A549 (cell line): ENCODE data around the gene RXRA. TPM values are rescaled to one million over a fixed set of nuclear protein-coding genes. Genes with fewer than 3 reads are reported as not detected.

Source experiments
- ATAC-seq, 2 experiments: fragments of 200-7000 bp in 1 of 2; fragments of >200 bp in 1 of 2; cut with Nextera tagmentation in 1 of 2; cut with Tn5 transposase in 1 of 2; 3 replicates each; pipeline versions ENCODE4 v1.8.0 to v1.9.1; 2018 to 2020; ENCODE audit warnings: mild to moderate bottlenecking in 1 of 2, moderate library complexity in 1 of 2
- CTCF ChIA-PET: fragments of 300-600 bp; sonication (Branson Sonifier 250); formaldehyde crosslinking; extraction: SDS; loops from one replicate; lab custom pipeline; 2021; ENCODE audit warnings: antibody characterized with exemption, inconsistent platforms; lab: Yijun Ruan, JAX
- POLR2A ChIA-PET: fragments of 350-600 bp; formaldehyde crosslinking; extraction: SDS; loops from one replicate; lab custom pipeline; 2021; ENCODE audit warnings: antibody characterized with exemption, inconsistent platforms; lab: Yijun Ruan, JAX
- DNase-seq, 2 experiments: peaks; one replicate each; pipeline versions ENCODE4 v3.0.0 to v3.0.0-alpha.2; 2011 to 2016; ENCODE audit warnings: low read depth in 1 of 2, low spot score in 1 of 2
- FAIRE-seq: peaks from 2 replicates; lab custom pipeline; 2011; peaks lifted over from hg19 to GRCh38; lab: Jason Lieb, UNC
- H3K27ac ChIP-seq, 2 experiments: fragments of >200 bp; sonication (Bioruptor Twin); formaldehyde crosslinking; 3 replicates each; pipeline ENCODE4 v1.5.1; 2016 to 2017
- H3K4me1 ChIP-seq: fragments of >200 bp; sonication (Bioruptor Twin); formaldehyde crosslinking; 3 replicates; pipeline ENCODE4 v1.6.1; 2016
- H3K4me2 ChIP-seq: fragments of >200 bp; sonication (Bioruptor Twin); formaldehyde crosslinking; 3 replicates; pipeline ENCODE4 v1.6.1; 2016
- H3K4me3 ChIP-seq: fragments of >200 bp; sonication (Bioruptor Twin); formaldehyde crosslinking; 3 replicates; pipeline ENCODE4 v1.5.1; 2016
- H3K9me3 ChIP-seq: fragments of >200 bp; sonication (Bioruptor Twin); formaldehyde crosslinking; 3 replicates; pipeline ENCODE4 v1.6.1; 2016
- CBX8 ChIP-seq: fragments of 200-600 bp; sonication (generic); IDR thresholded peaks from 2 replicates; pipeline ENCODE4 v1.6.1; 2016
- CTCF ChIP-seq: fragments of >200 bp; sonication (Bioruptor Twin); formaldehyde crosslinking; IDR thresholded peaks from 3 replicates; pipeline ENCODE4 v1.5.1; 2016
- EHF ChIP-seq: fragments of 250-450 bp; sonication (Bioruptor Pico); IDR thresholded peaks from 2 replicates; pipeline ENCODE4 v1.5.0; 2020; ENCODE audit warnings: mild to moderate bottlenecking
- FOSL2 ChIP-seq, 2 experiments: fragments of 450-650 bp in 1 of 2; fragments of >200 bp in 1 of 2; sonication (Bioruptor Twin) in 1 of 2; formaldehyde crosslinking; IDR thresholded peaks; 2 replicates each; pipeline versions ENCODE4 v1.5.0 to v1.6.1; 2016 to 2020; ENCODE audit warnings: mild to moderate bottlenecking in 1 of 2, moderate library complexity in 1 of 2
- HEYL ChIP-seq: fragments of 250-450 bp; sonication (Bioruptor Pico); IDR thresholded peaks from 2 replicates; pipeline ENCODE4 v1.8.0; 2021; ENCODE audit warnings: mild to moderate bottlenecking, moderate library complexity
- HMGXB4 ChIP-seq: fragments of 250-450 bp; sonication (Bioruptor Pico); IDR thresholded peaks from 2 replicates; pipeline ENCODE4 v1.5.0; 2021; ENCODE audit warnings: mild to moderate bottlenecking, moderate library complexity, borderline replicate concordance
- MYC ChIP-seq: IDR thresholded peaks from 2 replicates; pipeline ENCODE4 v1.6.1; 2012; ENCODE audit warnings: mild to moderate bottlenecking, inconsistent platforms, low read length, improper control_type of control experiment, borderline replicate concordance
- NPAS2 ChIP-seq: fragments of 250-450 bp; sonication (Bioruptor Pico); IDR thresholded peaks from 2 replicates; pipeline ENCODE4 v1.8.0; 2022; ENCODE audit warnings: mild to moderate bottlenecking, moderate library complexity, borderline replicate concordance
- RARB ChIP-seq: fragments of 250-450 bp; sonication (Bioruptor Pico); IDR thresholded peaks from 2 replicates; pipeline ENCODE4 v1.8.0; 2021; ENCODE audit warnings: mild to moderate bottlenecking, moderate library complexity
- REST ChIP-seq: fragments of 200-600 bp; sonication (generic); IDR thresholded peaks from 2 replicates; pipeline ENCODE4 v1.6.1; 2016; ENCODE audit warnings: antibody characterized with exemption, mild to moderate bottlenecking, moderate library complexity
- RNF2 ChIP-seq: fragments of 200-600 bp; sonication (generic); IDR thresholded peaks from 2 replicates; pipeline ENCODE4 v1.6.1; 2016; ENCODE audit warnings: low read depth, mild to moderate bottlenecking, antibody characterized with exemption, moderate library complexity, borderline replicate concordance
- SMC3 ChIP-seq: fragments of >200 bp; sonication (Bioruptor Twin); formaldehyde crosslinking; IDR thresholded peaks from 3 replicates; pipeline ENCODE4 v1.6.1; 2018; ENCODE audit warnings: inconsistent platforms
- TFCP2L1 ChIP-seq: fragments of 250-450 bp; sonication (Bioruptor Pico); IDR thresholded peaks from 2 replicates; pipeline ENCODE4 v1.5.0; 2021; ENCODE audit warnings: mild to moderate bottlenecking
- ZC3H11A ChIP-seq: fragments of 450-650 bp; IDR thresholded peaks from 2 replicates; pipeline ENCODE4 v1.6.1; 2014; ENCODE audit warnings: antibody characterized with exemption, mild to moderate bottlenecking
- ZFP36 ChIP-seq: fragments of 450-650 bp; IDR thresholded peaks from 2 replicates; pipeline ENCODE4 v1.6.1; 2014; ENCODE audit warnings: borderline replicate concordance; ENCODE audit not compliant: partially characterized antibody
- ZSCAN20 ChIP-seq: fragments of 250-450 bp; sonication (Bioruptor Pico); IDR thresholded peaks from 2 replicates; pipeline ENCODE4 v1.8.0; 2022; ENCODE audit warnings: mild to moderate bottlenecking, moderate library complexity
- WGBS: methylation state at CpG from one replicate; pipeline ENCODE4 v1.1.6; 2017; ENCODE audit errors: missing lambda C conversion rate; 5-methylcytosine and 5-hydroxymethylcytosine counted together
- polyA plus RNA-seq, 4 experiments: library from polyadenylated mRNA; depleted of rRNA in 3 of 4; stranded (reverse); fragments of >200 nt; fragmentation: RNase III in 1 of 4; extraction: RNeasy Plus Mini Kit Qiagen cat#74134 plus additional on column Dnase treatment in 1 of 4; gene quantifications; 2 replicates in 3 of 4; 3 replicates in 1 of 4; pipeline ENCODE4 v1.2.3, GENCODE V29; 2011 to 2017
- TF ChIP-seq, protein P1 (sequence below): IDR thresholded peaks from 2 replicates; pipeline ENCODE4 v1.6.1; 2012
- TF ChIP-seq, protein P2 (sequence below): fragments of 450-650 bp; IDR thresholded peaks from 2 replicates; pipeline ENCODE4 v1.6.1; 2014; ENCODE audit warnings: antibody characterized with exemption

Gene RXRA
- polyA plus RNA-seq, 2 of the 4 experiments (the other 2 are of a cell fraction), result 6.6 to 23.9 TPM

DNA sequence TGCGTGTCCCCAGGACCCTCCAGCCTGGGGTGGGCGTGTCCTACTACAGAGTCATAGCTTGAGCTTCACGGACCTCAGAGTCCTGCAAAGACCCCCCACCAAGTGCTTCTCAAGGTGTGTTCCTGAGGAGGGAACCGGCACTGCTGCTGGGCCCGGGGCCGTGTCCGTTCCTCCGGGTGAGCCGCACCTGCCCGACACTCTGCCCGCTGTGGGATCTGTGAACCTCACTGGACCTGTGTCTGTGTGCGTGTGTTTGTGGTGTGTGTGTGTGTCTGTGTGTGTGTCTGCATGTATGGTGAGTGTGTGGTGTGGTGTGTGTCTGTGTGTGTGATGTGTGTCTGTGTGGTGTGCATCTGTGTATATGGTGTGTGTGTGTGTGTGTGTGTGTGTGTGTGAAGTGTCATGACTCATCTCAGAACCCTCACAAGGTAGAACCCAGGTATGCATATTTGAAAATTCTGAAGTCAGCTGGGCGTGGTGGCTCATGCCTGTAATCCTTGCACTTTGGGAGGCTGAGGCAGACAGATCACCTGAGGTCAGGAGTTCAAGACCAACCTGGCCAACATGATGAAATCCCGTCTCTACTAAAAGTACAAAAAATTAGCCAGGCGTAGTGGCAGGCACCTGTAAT, 40.9 kb upstream of the RXRA start (continued):
- no peak for TF ChIP-seq HMGXB4
- TF ChIP-seq ZC3H11A, result no peak
- no peak for TF ChIP-seq SMC3
- no peak for TF ChIP-seq TFCP2L1

DNA sequence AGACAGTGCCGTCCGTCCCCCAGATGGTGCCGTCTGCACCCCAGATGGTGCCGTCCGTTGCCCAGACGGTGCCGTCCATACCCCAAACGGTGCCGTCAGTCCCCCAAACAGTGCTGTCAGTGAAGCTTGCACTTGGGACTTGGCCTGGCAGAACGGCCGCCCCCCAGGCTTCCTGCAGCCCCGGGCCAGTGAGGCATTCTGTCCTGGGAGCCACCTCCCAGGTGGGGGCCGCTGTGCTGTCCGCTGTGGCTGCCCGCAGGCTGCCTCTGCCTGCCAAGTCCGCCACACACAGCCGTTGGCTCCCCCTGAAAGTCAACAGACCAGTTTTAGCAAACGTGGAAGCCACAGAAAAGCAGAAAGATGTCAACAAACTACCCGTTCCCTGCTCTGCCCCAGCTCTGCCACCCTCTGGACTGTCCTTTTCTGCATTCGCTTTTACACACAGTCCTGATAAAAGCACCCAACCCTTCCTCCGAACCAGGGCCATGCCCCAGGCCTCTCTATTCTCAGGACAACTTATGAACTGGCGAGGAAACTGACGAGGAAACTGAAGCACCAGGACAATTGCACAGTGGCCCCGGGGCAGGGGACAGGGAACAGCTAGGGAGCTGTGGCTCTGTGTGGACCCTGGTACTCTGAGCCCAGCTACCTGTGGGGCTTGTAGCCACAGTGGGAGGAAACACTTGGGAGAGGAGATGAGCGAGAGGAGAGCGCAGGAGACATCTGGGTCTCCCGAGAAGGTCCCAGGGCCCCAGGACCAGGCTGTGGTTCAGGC, 39.6 kb upstream of the RXRA start:
- no peak for DNase-seq
- CTCF ChIA-PET, result interaction anchor here (1.1 kb wide), 1 partner anchor 156 kb away, joined by 3 read pairs; no protein-coding TSS in a partner anchor
- H3K27ac ChIP-seq, result no peak overlapping the region
- peak in 1 of 2 experiments; percentile 16; a peak in 2 of 6 replicates for ATAC-seq
- H3K4me1 ChIP-seq, result no peaks in the 10 kb centered on the region
- TF ChIP-seq HMGXB4, result no peak
- TF ChIP-seq, protein P1, sequence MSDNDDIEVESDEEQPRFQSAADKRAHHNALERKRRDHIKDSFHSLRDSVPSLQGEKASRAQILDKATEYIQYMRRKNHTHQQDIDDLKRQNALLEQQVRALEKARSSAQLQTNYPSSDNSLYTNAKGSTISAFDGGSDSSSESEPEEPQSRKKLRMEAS, result no peak
- TF ChIP-seq EHF (CRISPR knock-in tag), result no peak
- TF ChIP-seq RNF2, result no peak
- no peak for TF ChIP-seq ZC3H11A
- TF ChIP-seq CBX8, result no peak
- TF ChIP-seq HEYL, result no peak
- TF ChIP-seq CTCF, result no peak
- TF ChIP-seq, protein P2, sequence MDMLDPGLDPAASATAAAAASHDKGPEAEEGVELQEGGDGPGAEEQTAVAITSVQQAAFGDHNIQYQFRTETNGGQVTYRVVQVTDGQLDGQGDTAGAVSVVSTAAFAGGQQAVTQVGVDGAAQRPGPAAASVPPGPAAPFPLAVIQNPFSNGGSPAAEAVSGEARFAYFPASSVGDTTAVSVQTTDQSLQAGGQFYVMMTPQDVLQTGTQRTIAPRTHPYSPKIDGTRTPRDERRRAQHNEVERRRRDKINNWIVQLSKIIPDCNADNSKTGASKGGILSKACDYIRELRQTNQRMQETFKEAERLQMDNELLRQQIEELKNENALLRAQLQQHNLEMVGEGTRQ, result no peak
- no peak for TF ChIP-seq NPAS2 (CRISPR knock-in tag)
- POLR2A ChIA-PET, result no interaction called here
- no peak overlapping the region for H3K4me2 ChIP-seq
- no peaks in the 10 kb centered on the region for H3K9me3 ChIP-seq
- 74% methylated on average over 21 of the region's 27 CpGs for WGBS
- no peak overlapping the region for H3K4me3 ChIP-seq
- no peak for FAIRE-seq

DNA sequence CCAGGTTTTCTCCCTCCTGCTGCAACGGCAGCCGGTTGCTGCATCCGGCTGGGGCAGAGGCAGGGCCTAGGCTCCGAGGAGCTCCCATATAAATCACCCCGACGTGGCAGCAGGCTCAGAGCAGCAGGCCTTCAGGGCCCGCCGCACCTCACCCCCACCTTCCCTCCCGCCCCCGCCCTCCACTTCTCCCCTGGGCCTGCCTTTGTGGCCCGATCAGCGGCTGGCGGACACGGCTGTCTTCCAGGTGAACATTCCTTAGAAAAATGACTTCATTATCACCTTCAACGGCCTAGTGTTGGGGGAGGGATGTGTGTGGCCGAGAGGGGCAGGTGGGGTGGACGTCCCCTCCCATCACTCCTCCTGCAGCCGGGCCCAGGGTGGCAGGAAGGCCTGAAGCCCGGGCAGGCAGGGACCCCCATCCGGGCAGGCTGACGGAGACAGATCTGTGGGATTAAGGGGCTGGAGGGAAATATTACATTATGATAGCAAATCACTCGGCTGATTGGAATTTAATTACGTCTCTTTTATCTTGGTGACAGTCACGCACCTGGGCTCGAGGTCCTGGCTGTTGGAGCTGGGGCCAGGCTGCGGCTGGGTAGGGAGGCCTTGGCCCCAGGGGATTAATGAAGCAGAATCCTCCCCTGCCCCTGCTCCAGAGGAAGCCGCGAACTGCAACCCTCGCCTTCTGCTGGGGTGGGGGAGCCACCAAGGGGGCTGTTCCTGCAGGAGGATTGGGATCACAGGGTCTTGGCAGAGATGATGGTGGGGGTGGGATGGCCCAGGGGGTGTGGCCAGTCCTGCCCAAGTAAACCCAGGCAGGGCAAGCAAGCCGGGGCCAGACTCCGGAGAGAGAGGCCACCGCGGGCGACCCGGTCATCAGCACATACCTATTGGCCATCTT, 38.4 kb upstream of the RXRA start:
- no peaks in the 10 kb centered on the region for H3K4me1 ChIP-seq
- H3K9me3 ChIP-seq, result no peaks in the 10 kb centered on the region
- DNase-seq, result no peak
- WGBS, result 77% methylated on average over 21 of the region's 35 CpGs
- CTCF ChIA-PET, result interaction anchor here (1.2 to 1.8 kb wide), 2 partner anchors 19 to 117 kb away, joined by 3 to 4 read pairs; no protein-coding TSS in a partner anchor
- no peak overlapping the region for H3K27ac ChIP-seq
- H3K4me2 ChIP-seq, result no peak overlapping the region
- FAIRE-seq, result no peak
- POLR2A ChIA-PET, result no interaction called here
- no peak overlapping the region for H3K4me3 ChIP-seq
- no peak for ATAC-seq
- TF ChIP-seq MYC, result no peak
- TF ChIP-seq ZSCAN20 (CRISPR knock-in tag), result no peak
- TF ChIP-seq ZC3H11A, result no peak
- TF ChIP-seq REST, result no peak
- no peak for TF ChIP-seq FOSL2 (IDR thresholded peaks at IDR 0.05)
- no peak for TF ChIP-seq FOSL2 (CRISPR knock-in tag; IDR thresholded peaks at IDR 0.05)
- no peak for TF ChIP-seq ZFP36
- TF ChIP-seq, protein P2, result no peak
- no peak for TF ChIP-seq RARB (CRISPR knock-in tag)
- TF ChIP-seq HEYL, result no peak
